ENCODE data around the gene TNIP2. TPM values are rescaled to one million over a fixed set of nuclear protein-coding genes. Genes with fewer than 3 reads are reported as not detected.

Gene TNIP2
- total and polyA plus RNA-seq, 2 of the 13 experiments (the other 11 are each of a cell fraction or from before 2014, with no cell fraction given): 25.6 to 38.0 TPM

GRCh38 chr4:2792711-2793585, 36.8 kb upstream of the TNIP2 start, which contains the start of gene SH3BP2 (continued):
- TF ChIP-seq HMGXB3 (CRISPR knock-in tag; IDR thresholded peaks at IDR 0.05; ENCODE audit: borderline replicate concordance) (0 out of 2 replicates have a peak, but pooled peaks have one; percentile 25), RAD51 (IDR thresholded peaks at IDR 0.05; ENCODE audit: borderline replicate concordance) (no peak), ZNF841 (CRISPR knock-in tag; IDR thresholded peaks at IDR 0.05; ENCODE audit: borderline replicate concordance) (0 out of 2 replicates have a peak, but pooled peaks have one; percentile 55), ZNF446 (CRISPR knock-in tag; IDR thresholded peaks at IDR 0.05) (peak; percentile 53; the same call in 1 of the 2 replicates), MXD3 (CRISPR knock-in tag; IDR thresholded peaks at IDR 0.05) (peak; percentile 93), ZNF136 (CRISPR knock-in tag; IDR thresholded peaks at IDR 0.05; ENCODE audit: low read depth) (no peak)
